Measurements from ENCODE around the gene SLC40A1. TPM values are rescaled to one million over a fixed set of nuclear protein-coding genes. Genes with fewer than 3 reads are reported as not detected.

The SLC40A1 gene
- total and polyA plus RNA-seq, 2 of the 8 experiments (the other 6 are each of a cell fraction or from before 2014, with no cell fraction given), result 0.03 TPM; not detected in 1

GRCh38 chr2:189530965-189531637 lies 49.5 kb downstream of the SLC40A1 start:
- Histone ChIP-seq H2AFZ (ENCODE audit: low read length) (no peak overlapping the region), H2BK12ac (ENCODE audit: low read depth, low read length) (no peak overlapping the region), H2AK5ac (ENCODE audit: low read depth, low read length) (no peak overlapping the region), H3K4me3 (ENCODE audit: extremely low read depth in 1 of 4, insufficient read depth in 2 of 4, low read depth in 3 of 4, low read length in 4 of 4) (no peak overlapping the region), H3K79me1 (ENCODE audit: low read depth, low read length) (no peaks in the 10 kb centered on the region), H2BK5ac (ENCODE audit: low read depth, low read length) (no peak overlapping the region), H4K5ac (ENCODE audit: insufficient read length, low read depth, low read length) (no peak overlapping the region), H4K91ac (replicated peaks; ENCODE audit: insufficient read length, low read length) (no peak overlapping the region), H3K14ac (ENCODE audit: insufficient read length) (no peak overlapping the region), H3K4me1 (replicated peaks in 1 of 4; ENCODE audit: control insufficient read depth in 3 of 4, insufficient read depth in 4 of 4, low read length in 3 of 4) (no peaks in the 10 kb centered on the region), H2BK20ac (ENCODE audit: low read length) (no peak overlapping the region), H3K36me3 (ENCODE audit: control insufficient read depth in 2 of 4, insufficient read depth in 4 of 4, low read length in 3 of 4) (no peaks in the 10 kb centered on the region), H4K20me1 (replicated peaks in 1 of 2; ENCODE audit: control insufficient read depth in 1 of 2, insufficient read depth in 2 of 2, low read length in 2 of 2) (no peaks in the 10 kb centered on the region), H4K8ac (ENCODE audit: extremely low read depth, insufficient read depth, low read length) (no peak overlapping the region), H3K18ac (ENCODE audit: extremely low read depth, low read length) (no peak overlapping the region), H3K23ac (ENCODE audit: insufficient read length) (no peak overlapping the region), H2BK120ac (replicated peaks; ENCODE audit: low read depth, low read length) (no peak overlapping the region), H3K4ac (replicated peaks; ENCODE audit: insufficient read length, low read depth, low read length) (no peak overlapping the region), H3K9ac (replicated peaks in 1 of 4; ENCODE audit: extremely low read depth in 1 of 4, low read depth in 3 of 4, low read length in 3 of 4) (no peak overlapping the region), H2BK15ac (ENCODE audit: low read length) (no peak overlapping the region), H3K27ac (ENCODE audit: low read depth, low read length) (no peak overlapping the region), H3K27me3 (replicated peaks in 1 of 4; ENCODE audit: control insufficient read depth in 3 of 4, extremely low read depth in 1 of 4, insufficient read depth in 3 of 4, low read length in 3 of 4) (no peaks in the 10 kb centered on the region), H3K23me2 (ENCODE audit: low read depth, low read length) (peaks cover 2% of the 10 kb centered on the region; the same call in 1 of the 2 replicates), H3K79me2 (ENCODE audit: control insufficient read depth in 1 of 2, insufficient read depth in 2 of 2, low read length in 2 of 2) (no peaks in the 10 kb centered on the region), H3K9me3 (ENCODE audit: insufficient read depth in 2 of 2, low read depth in 1 of 2, low read length in 1 of 2) (no peaks in the 10 kb centered on the region), H3K56ac (replicated peaks; ENCODE audit: insufficient read length, low read depth, low read length) (no peak overlapping the region), H3K4me2 (ENCODE audit: insufficient read depth in 1 of 2, low read depth in 2 of 2, low read length in 2 of 2) (no peak overlapping the region)
- FAIRE-seq (no peak), DNase-seq (ENCODE audit: low read depth in 1 of 2, low spot score in 2 of 2) (no peak)
- 93% methylated on average over 3 of the region's 3 CpGs; no CpG with 5 or more reads in 1 of the 2 experiments for WGBS, 2 experiments (ENCODE audit: extremely low coverage in 1 of 2, insufficient coverage in 1 of 2, insufficient read length in 1 of 2, insufficient replicate concordance in 2 of 2, low coverage in 1 of 2, low lambda C conversion rate in 2 of 2, missing lambda C conversion rate in 1 of 2)
- ChIA-PET POLR2A (ENCODE audit: partially characterized antibody) (no interaction called here), CTCF (ENCODE audit: partially characterized antibody) (interaction anchor here (0.7 to 1.3 kb wide), 4 partner anchors 12 to 98 kb away, joined by 3 to 4 read pairs (median 4); no protein-coding TSS in a partner anchor)
- TF ChIP-seq SAP30 (IDR thresholded peaks at IDR 0.05; ENCODE audit: insufficient read depth, insufficient replicate concordance, low read length), result no peak
- no peak for TF ChIP-seq KDM1A (IDR thresholded peaks at IDR 0.05; ENCODE audit: borderline replicate concordance, low read length)
- TF ChIP-seq SUZ12 (IDR thresholded peaks at IDR 0.05; ENCODE audit: low read length), result no peak
- no peak for TF ChIP-seq GTF2F1 (IDR thresholded peaks at IDR 0.05; ENCODE audit: borderline replicate concordance, low read depth, low read length)
- TF ChIP-seq SIX5 (IDR thresholded peaks at IDR 0.05; ENCODE audit: low read depth, low read length), result no peak
- TF ChIP-seq RAD21 (IDR thresholded peaks at IDR 0.05 in 1 of 2, conservative IDR thresholded peaks at IDR 0.05 in 1 of 2; ENCODE audit: low read depth in 2 of 2, low read length in 2 of 2), result no peak

Measured in H1 (cell line).